HG02763 (cell line): ENCODE data around the gene PTPN4.
"Not testable (repeated sequence)": the region's sequence is repeated elsewhere in the genome, so short reads cannot be mapped to it uniquely, and the experiment has no call there.

Experiments
- ATAC-seq: cut with Tn5 transposase; IDR thresholded peaks from one replicate; pipeline ENCODE4 v1.9.1; 2021; ENCODE audit warnings: mild to moderate bottlenecking, moderate library complexity; ENCODE audit not compliant: unreplicated experiment

The PTPN4 gene

GRCh38 chr2:119804409-119804808 lies 44.7 kb downstream of the PTPN4 start:
- not testable (repeated sequence) for ATAC-seq

- no peak for ATAC-seq
Observed at GRCh38 chr2:119808516-119809147, 48.9 kb downstream of the PTPN4 start.

GRCh38 chr2:119809339-119810048 lies 49.8 kb downstream of the PTPN4 start:
- ATAC-seq, result no peak

GRCh38 chr2:119810049-119810630 lies 50.4 kb downstream of the PTPN4 start:
- ATAC-seq, result no peak

- no peak for ATAC-seq
Observed at GRCh38 chr2:119814216-119814615, 54.5 kb downstream of the PTPN4 start.

- ATAC-seq, result no peak
Observed at GRCh38 chr2:119818792-119819191, 59.1 kb downstream of the PTPN4 start.

GRCh38 chr2:119819846-119820245 lies 60.1 kb downstream of the PTPN4 start:
- no peak for ATAC-seq

- no peak for ATAC-seq
Observed at GRCh38 chr2:119820275-119820674, 60.6 kb downstream of the PTPN4 start.

- no peak for ATAC-seq
Observed at GRCh38 chr2:119821266-119821665, 61.5 kb downstream of the PTPN4 start.

GRCh38 chr2:119823734-119824334 lies 64.1 kb downstream of the PTPN4 start:
- ATAC-seq, result no peak

GRCh38 chr2:119826370-119826961 lies 66.7 kb downstream of the PTPN4 start:
- ATAC-seq, result no peak

GRCh38 chr2:119827866-119828507 lies 68.3 kb downstream of the PTPN4 start:
- no peak for ATAC-seq

- no peak for ATAC-seq
Observed at GRCh38 chr2:119836455-119837142, 76.9 kb downstream of the PTPN4 start.

- ATAC-seq, result no peak
Observed at GRCh38 chr2:119837350-119837749, 77.6 kb downstream of the PTPN4 start.

GRCh38 chr2:119837759-119838158 lies 78.0 kb downstream of the PTPN4 start:
- ATAC-seq, result no peak

- no peak for ATAC-seq
Observed at GRCh38 chr2:119838179-119838578, 78.5 kb downstream of the PTPN4 start.

- ATAC-seq, result no peak
Observed at GRCh38 chr2:119841550-119841949, 81.8 kb downstream of the PTPN4 start.

GRCh38 chr2:119846021-119846420 lies 86.3 kb downstream of the PTPN4 start:
- no peak for ATAC-seq

GRCh38 chr2:119849838-119850565 lies 90.3 kb downstream of the PTPN4 start:
- no peak for ATAC-seq

- ATAC-seq, result no peak
Observed at GRCh38 chr2:119852214-119852613, 92.5 kb downstream of the PTPN4 start.
